GM15510 (cell line): ENCODE data around the gene TMEM191C.
"Not testable (repeated sequence)": the region's sequence is repeated elsewhere in the genome, so short reads cannot be mapped to it uniquely, and the experiment has no call there.

ENCODE experiments used
- POLR2A ChIP-seq: IDR thresholded peaks from 3 replicates; pipeline ENCODE4 v1.6.1; 2011; ENCODE audit warnings: borderline replicate concordance; ENCODE audit not compliant: insufficient read length; ENCODE audit errors: extremely low read depth

Gene TMEM191C

GRCh38 chr22:21467337-21468193 is at the start of gene TMEM191C:
TMEM191C (plus strand) TSS chr22:21467387; CDS start chr22:21467460, 73 bp downstream.
- TF ChIP-seq POLR2A = not testable (repeated sequence)

GRCh38 chr22:21443057-21443734 is 24.0 kb upstream of the TMEM191C start:
- TF ChIP-seq POLR2A = no peak

- TF ChIP-seq POLR2A = no peak
Observed at GRCh38 chr22:21443735-21444421, 23.3 kb upstream of the TMEM191C start.

GRCh38 chr22:21444701-21445436 is 22.3 kb upstream of the TMEM191C start:
- TF ChIP-seq POLR2A = no peak

GRCh38 chr22:21445437-21446127 is 21.6 kb upstream of the TMEM191C start:
- no peak for TF ChIP-seq POLR2A

GRCh38 chr22:21446128-21446826 is 20.9 kb upstream of the TMEM191C start:
- no peak for TF ChIP-seq POLR2A

GRCh38 chr22:21446827-21447690 is 20.1 kb upstream of the TMEM191C start:
- TF ChIP-seq POLR2A = no peak

GRCh38 chr22:21447694-21448402 is 19.3 kb upstream of the TMEM191C start:
- no peak for TF ChIP-seq POLR2A

GRCh38 chr22:21448627-21449416 is 18.4 kb upstream of the TMEM191C start:
- no peak for TF ChIP-seq POLR2A

- TF ChIP-seq POLR2A = no peak
Observed at GRCh38 chr22:21449531-21450319, 17.5 kb upstream of the TMEM191C start.
